SIG-M5 treated with dmso at 0.1 percent for 504 hours (cell line): ENCODE data around the gene CBLN4.

ENCODE experiments used
- DNase-seq: peaks from one replicate; lab custom pipeline; 2025; ENCODE audit not compliant: unreplicated experiment; lab: John Stamatoyannopoulos, UW

CBLN4 gene

DNA sequence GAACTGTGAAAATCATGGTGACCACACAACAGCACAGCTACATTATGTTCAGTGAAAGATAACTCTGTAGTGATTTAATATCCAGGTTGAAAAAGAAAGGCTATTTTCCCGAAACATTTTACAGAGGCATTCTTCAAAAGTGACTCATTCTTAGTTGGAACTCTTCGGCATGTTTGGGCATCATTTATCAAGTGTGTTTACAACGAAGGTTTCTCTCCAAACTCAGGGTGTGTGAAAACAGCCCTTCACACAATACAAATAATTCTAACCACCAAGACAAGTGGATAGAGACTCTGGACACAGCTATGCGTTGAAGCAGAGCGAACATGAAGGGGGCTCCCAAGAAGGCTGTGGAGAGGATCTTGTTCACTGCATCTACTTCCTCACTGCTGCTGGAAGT, 57.6 kb downstream of the CBLN4 start:
- no peak for DNase-seq
